ENCODE data around the gene ATP6V0D1. TPM values are rescaled to one million over a fixed set of nuclear protein-coding genes. Genes with fewer than 3 reads are reported as not detected.

Gene ATP6V0D1
- total and polyA plus RNA-seq, 2 of the 4 experiments (the other 2 are of a cell fraction) = 112 to 124 TPM

DNA sequence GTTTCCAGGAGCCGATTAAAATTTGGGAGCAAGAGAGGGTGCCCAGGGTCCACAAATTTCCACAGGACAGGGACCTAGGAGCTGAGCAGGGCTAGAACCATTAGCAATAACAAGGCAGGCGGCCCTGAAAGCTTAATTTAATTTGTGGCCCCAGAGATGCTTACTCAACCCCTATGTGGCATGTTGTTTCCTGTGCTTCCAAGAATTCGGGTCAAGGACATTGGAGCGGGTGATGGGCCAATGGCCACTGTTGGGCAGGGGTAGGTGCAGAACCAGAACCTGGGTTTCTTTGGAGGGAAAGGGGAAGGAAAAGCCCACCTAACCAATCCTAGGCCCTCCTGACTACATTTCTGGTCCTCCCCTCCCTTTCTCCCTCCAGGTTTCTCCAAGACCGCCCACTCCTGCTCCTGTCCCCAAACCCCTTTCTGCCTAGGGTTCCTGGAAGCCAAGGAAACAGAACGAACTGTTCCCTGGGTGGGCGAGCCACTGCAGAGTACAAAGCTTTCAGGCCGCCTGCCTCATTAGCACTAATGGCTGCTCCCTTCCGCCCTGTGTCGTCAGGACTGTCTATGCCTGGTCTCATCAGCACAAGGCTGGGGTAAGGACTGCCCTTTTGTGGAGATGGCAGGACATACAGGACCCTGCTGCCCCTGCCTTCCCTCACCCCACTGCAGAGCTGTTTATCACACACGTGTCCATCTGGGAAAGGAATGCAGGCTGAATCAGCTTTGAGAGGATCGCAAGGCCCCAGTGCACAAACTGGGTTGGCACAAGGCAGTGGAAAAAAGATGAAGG lies 3.0 kb upstream of the ATP6V0D1 start:
- Histone ChIP-seq H3K23ac (ENCODE audit: low read depth, low read length) (no peak overlapping the region), H3K14ac (replicated peaks; ENCODE audit: low read depth, low read length) (no peak overlapping the region), H3K79me1 (ENCODE audit: low read depth in 1 of 2, low read length in 2 of 2) (peaks cover 10 to 43% of the 10 kb centered on the region in 2 experiments; a peak in 3 of 4 replicates), H4K8ac (ENCODE audit: low read depth in 2 of 2, low read length in 2 of 2) (no peak overlapping the region; a peak in 1 of 4 replicates), H4K5ac (ENCODE audit: low read depth, low read length) (no peak overlapping the region), H2BK15ac (ENCODE audit: low read depth, low read length) (no peak overlapping the region), H3K27me3 (ENCODE audit: control insufficient read depth, insufficient read depth, low read length) (no peaks in the 10 kb centered on the region), H3K18ac (ENCODE audit: low read depth, low read length) (no peak overlapping the region), H2BK120ac (ENCODE audit: low read depth, low read length) (no peak overlapping the region), H3K9me1 (ENCODE audit: insufficient read depth, low read length) (no peaks in the 10 kb centered on the region; the same call in 1 of the 2 replicates), H3K4me1 (ENCODE audit: control insufficient read depth, insufficient read depth, low read length) (peaks cover 14% of the 10 kb centered on the region), H2BK5ac (ENCODE audit: low read depth, low read length, poor library complexity, severe bottlenecking) (no peak overlapping the region), H4K20me1 (ENCODE audit: insufficient read depth, low read length) (peaks cover 10% of the 10 kb centered on the region), H2AK5ac (ENCODE audit: low read depth, low read length) (no peak overlapping the region), H3K4ac (ENCODE audit: low read depth, low read length) (peak overlapping the region; percentile 30), H3K27ac (ENCODE audit: insufficient read depth, low read length) (no peak overlapping the region), H3K9ac (ENCODE audit: low read depth, low read length) (no peak overlapping the region), H2BK20ac (ENCODE audit: low read depth, low read length) (no peak overlapping the region), H3K9me3 (ENCODE audit: control insufficient read depth, insufficient read depth, low read length) (no peaks in the 10 kb centered on the region), H3K36me3 (ENCODE audit: control insufficient read depth, insufficient read depth, low read length) (no peaks in the 10 kb centered on the region), H3K4me3 (ENCODE audit: insufficient read depth, low read depth, low read length) (no peak overlapping the region), H3K56ac (ENCODE audit: extremely low read depth, insufficient read depth, low read length) (no peak overlapping the region), H3K4me2 (ENCODE audit: low read depth, low read length) (no peak overlapping the region), H2AFZ (replicated peaks; ENCODE audit: low read length, poor library complexity) (peak overlapping the region; percentile 70), H4K91ac (ENCODE audit: insufficient read depth, low read depth, low read length) (no peak overlapping the region), H2AK9ac (replicated peaks; ENCODE audit: low read depth, low read length, poor library complexity) (peak overlapping the region; percentile 74)
- no TSS peak for BruUV-seq (replicated peaks)
- peak; percentile 24 for DNase-seq
- dilution Hi-C loops (cut with HindIII; ENCODE audit: low sequenced_read_pairs, unreplicated experiment) = no loop called here
- ChIA-PET POLR2A (ENCODE audit: unreplicated experiment) (no interaction called here), CTCF (no interaction called here)
- intact Hi-C loops (cut with micrococcal nuclease) = no loop called here
- 90% methylated on average over 4 of the region's 12 CpGs; no CpG with 5 or more reads in 1 of the 2 experiments for WGBS, 2 experiments (ENCODE audit: extremely low coverage in 2 of 2, insufficient read length in 1 of 2)
- ATAC-seq (ENCODE audit: low read depth) = no peak
- in situ Hi-C loops (cut with MboI; ENCODE audit: low sequenced_read_pairs) = no loop called here
- no peak for TF ChIP-seq RFX5 (IDR thresholded peaks at IDR 0.05; ENCODE audit: low read depth, low read length)
- no peak for TF ChIP-seq CEBPB (IDR thresholded peaks at IDR 0.05; ENCODE audit: low read depth, low read length)
- TF ChIP-seq SMC3 (IDR thresholded peaks at IDR 0.05; ENCODE audit: low read depth, low read length) = no peak
- no peak for TF ChIP-seq RCOR1 (IDR thresholded peaks at IDR 0.05; ENCODE audit: insufficient replicate concordance, low read length)
- no peak for TF ChIP-seq CHD1 (IDR thresholded peaks at IDR 0.05; ENCODE audit: low read depth, low read length)
- TF ChIP-seq FOS (IDR thresholded peaks at IDR 0.05; ENCODE audit: low read depth, low read length) = no peak
- TF ChIP-seq, protein P1, sequence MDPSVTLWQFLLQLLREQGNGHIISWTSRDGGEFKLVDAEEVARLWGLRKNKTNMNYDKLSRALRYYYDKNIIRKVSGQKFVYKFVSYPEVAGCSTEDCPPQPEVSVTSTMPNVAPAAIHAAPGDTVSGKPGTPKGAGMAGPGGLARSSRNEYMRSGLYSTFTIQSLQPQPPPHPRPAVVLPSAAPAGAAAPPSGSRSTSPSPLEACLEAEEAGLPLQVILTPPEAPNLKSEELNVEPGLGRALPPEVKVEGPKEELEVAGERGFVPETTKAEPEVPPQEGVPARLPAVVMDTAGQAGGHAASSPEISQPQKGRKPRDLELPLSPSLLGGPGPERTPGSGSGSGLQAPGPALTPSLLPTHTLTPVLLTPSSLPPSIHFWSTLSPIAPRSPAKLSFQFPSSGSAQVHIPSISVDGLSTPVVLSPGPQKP (IDR thresholded peaks at IDR 0.05; ENCODE audit: borderline replicate concordance, low read depth, low read length) = no peak
- TF ChIP-seq MAFK (IDR thresholded peaks at IDR 0.05; ENCODE audit: low read depth, low read length) = no peak
- no peak for TF ChIP-seq BHLHE40 (IDR thresholded peaks at IDR 0.05; ENCODE audit: low read depth, low read length)
- no peak for TF ChIP-seq POLR2A (IDR thresholded peaks at IDR 0.05; ENCODE audit: low read depth, low read length)
- no peak for TF ChIP-seq MXI1 (IDR thresholded peaks at IDR 0.05; ENCODE audit: borderline replicate concordance, low read depth, low read length)
- no peak for TF ChIP-seq NFE2L2 (IDR thresholded peaks at IDR 0.05; ENCODE audit: low read depth, low read length)
- TF ChIP-seq MAZ (IDR thresholded peaks at IDR 0.05; ENCODE audit: borderline replicate concordance, low read depth, low read length) = no peak
- TF ChIP-seq RAD21 (IDR thresholded peaks at IDR 0.05; ENCODE audit: low read length) = no peak
- TF ChIP-seq, protein P2, sequence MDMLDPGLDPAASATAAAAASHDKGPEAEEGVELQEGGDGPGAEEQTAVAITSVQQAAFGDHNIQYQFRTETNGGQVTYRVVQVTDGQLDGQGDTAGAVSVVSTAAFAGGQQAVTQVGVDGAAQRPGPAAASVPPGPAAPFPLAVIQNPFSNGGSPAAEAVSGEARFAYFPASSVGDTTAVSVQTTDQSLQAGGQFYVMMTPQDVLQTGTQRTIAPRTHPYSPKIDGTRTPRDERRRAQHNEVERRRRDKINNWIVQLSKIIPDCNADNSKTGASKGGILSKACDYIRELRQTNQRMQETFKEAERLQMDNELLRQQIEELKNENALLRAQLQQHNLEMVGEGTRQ (IDR thresholded peaks at IDR 0.05; ENCODE audit: low read depth, low read length) = no peak; the same call in 1 of the 2 replicates
